ENCODE results near the gene HS3ST3A1. TPM values are rescaled to one million over a fixed set of nuclear protein-coding genes. Genes with fewer than 3 reads are reported as not detected.

HS3ST3A1 gene
- polyA plus RNA-seq, 6 donors from 2014 or later = 0.21 TPM; not detected in 5

- peaks cover 0 to 4% (median 0%) of the 10 kb centered on the region in 7 donors for H3K9me3 Mint-ChIP-seq
- no peaks in the 10 kb centered on the region for H3K4me1 Mint-ChIP-seq
- DNase-seq (no peak), ATAC-seq (ENCODE audit: low read depth in 2 of 2) (no peak)
- no peak overlapping the region for H3K27ac Mint-ChIP-seq
- peak overlapping the region in 1 of 8 donors; percentile 24 for H3K4me3 Mint-ChIP-seq
- H3K36me3 Mint-ChIP-seq = no peaks in the 10 kb centered on the region
- peaks cover 12 to 45% (median 41%) of the 10 kb centered on the region in 3 donors for H3K27me3 Mint-ChIP-seq
Measured at GRCh38 chr17:13626703-13627102, 25.0 kb upstream of the HS3ST3A1 start.

- no peak for DNase-seq
- no peaks in the 10 kb centered on the region for H3K4me1 Mint-ChIP-seq
- H3K27me3 Mint-ChIP-seq = peaks cover 28 to 50% (median 34%) of the 10 kb centered on the region in 3 donors
- H3K9me3 Mint-ChIP-seq = peaks cover 0 to 23% (median 4%) of the 10 kb centered on the region in 7 donors
- no peak for ATAC-seq (ENCODE audit: low read depth in 2 of 2)
- H3K36me3 Mint-ChIP-seq = no peaks in the 10 kb centered on the region
- H3K27ac Mint-ChIP-seq = no peak overlapping the region
- no peak overlapping the region for H3K4me3 Mint-ChIP-seq
Measured at GRCh38 chr17:13619462-13619861, 17.7 kb upstream of the HS3ST3A1 start.

- no peak overlapping the region for H3K4me3 Mint-ChIP-seq
- ATAC-seq (ENCODE audit: low read depth in 2 of 2) (no peak), DNase-seq (no peak)
- no peak overlapping the region for H3K27ac Mint-ChIP-seq
- H3K36me3 Mint-ChIP-seq = peaks cover 0 to 7% of the 10 kb centered on the region in 2 donors
- peaks cover 33 to 37% (median 33%) of the 10 kb centered on the region in 3 donors for H3K27me3 Mint-ChIP-seq
- H3K4me1 Mint-ChIP-seq = no peaks in the 10 kb centered on the region
- peaks cover 2 to 38% (median 12%) of the 10 kb centered on the region in 7 donors for H3K9me3 Mint-ChIP-seq
Measured at GRCh38 chr17:13616031-13616430, 14.3 kb upstream of the HS3ST3A1 start.

GRCh38 chr17:13609941-13610340, 8.2 kb upstream of the HS3ST3A1 start:
- peaks cover 2 to 20% (median 7%) of the 10 kb centered on the region in 7 donors for H3K9me3 Mint-ChIP-seq
- H3K4me1 Mint-ChIP-seq = no peaks in the 10 kb centered on the region
- H3K27me3 Mint-ChIP-seq = peaks cover 27 to 58% (median 37%) of the 10 kb centered on the region in 3 donors
- no peak overlapping the region for H3K27ac Mint-ChIP-seq
- no peak for DNase-seq
- no peak for ATAC-seq (ENCODE audit: low read depth in 2 of 2)
- H3K36me3 Mint-ChIP-seq = peaks cover 0 to 12% of the 10 kb centered on the region in 2 donors
- H3K4me3 Mint-ChIP-seq = no peak overlapping the region

- DNase-seq (no peak), ATAC-seq (ENCODE audit: low read depth in 2 of 2) (no peak)
- Mint-ChIP-seq H3K4me1 (peaks cover 7 to 10% (median 9%) of the 10 kb centered on the region in 3 donors), H3K4me3 (peak overlapping the region in 3 of 8 donors; percentile 37 to 75 (median 52)), H3K27ac (no peak overlapping the region), H3K9me3 (no peaks in the 10 kb centered on the region), H3K36me3 (peaks cover 4 to 10% of the 10 kb centered on the region in 2 donors), H3K27me3 (peaks cover 55 to 79% (median 68%) of the 10 kb centered on the region in 3 donors)
Measured at GRCh38 chr17:13601322-13601775, 380 bp downstream of the HS3ST3A1 start.

GRCh38 chr17:13600475-13601321, 1.0 kb downstream of the HS3ST3A1 start:
- no peaks in the 10 kb centered on the region for H3K9me3 Mint-ChIP-seq
- ATAC-seq (ENCODE audit: low read depth in 2 of 2) = no peak
- no peak for DNase-seq
- H3K27me3 Mint-ChIP-seq = peaks cover 54 to 80% (median 70%) of the 10 kb centered on the region in 3 donors
- H3K4me1 Mint-ChIP-seq = peaks cover 7 to 10% (median 9%) of the 10 kb centered on the region in 3 donors
- peak overlapping the region in 3 of 8 donors; percentile 4 to 39 (median 16) for H3K4me3 Mint-ChIP-seq
- no peak overlapping the region for H3K27ac Mint-ChIP-seq
- peaks cover 4 to 10% of the 10 kb centered on the region in 2 donors for H3K36me3 Mint-ChIP-seq

- DNase-seq (no peak), ATAC-seq (ENCODE audit: low read depth in 2 of 2) (no peak)
- Mint-ChIP-seq H3K36me3 (peaks cover 4 to 10% of the 10 kb centered on the region in 2 donors), H3K9me3 (no peaks in the 10 kb centered on the region), H3K4me1 (peaks cover 7 to 13% (median 10%) of the 10 kb centered on the region in 3 donors), H3K4me3 (peak overlapping the region in 3 of 8 donors; percentile 4 to 54 (median 39)), H3K27me3 (peaks cover 52 to 80% (median 70%) of the 10 kb centered on the region in 3 donors), H3K27ac (no peak overlapping the region)
Measured at GRCh38 chr17:13599864-13600263, 1.9 kb downstream of the HS3ST3A1 start.

GRCh38 chr17:13599168-13599577, 2.6 kb downstream of the HS3ST3A1 start:
- ATAC-seq (ENCODE audit: low read depth in 2 of 2) (no peak), DNase-seq (no peak)
- peaks cover 4 to 10% of the 10 kb centered on the region in 2 donors for H3K36me3 Mint-ChIP-seq
- H3K9me3 Mint-ChIP-seq = no peaks in the 10 kb centered on the region
- H3K4me1 Mint-ChIP-seq = peaks cover 7 to 15% (median 12%) of the 10 kb centered on the region in 3 donors
- H3K27me3 Mint-ChIP-seq = peaks cover 48 to 76% (median 66%) of the 10 kb centered on the region in 3 donors
- no peak overlapping the region for H3K27ac Mint-ChIP-seq
- H3K4me3 Mint-ChIP-seq = no peak overlapping the region

GRCh38 chr17:13598353-13599167, 3.2 kb downstream of the HS3ST3A1 start:
- no peak for ATAC-seq (ENCODE audit: low read depth in 2 of 2)
- H3K27me3 Mint-ChIP-seq = peaks cover 44 to 69% (median 62%) of the 10 kb centered on the region in 3 donors

GRCh38 chr17:13597723-13598347, 3.9 kb downstream of the HS3ST3A1 start:
- no peaks in the 10 kb centered on the region for H3K9me3 Mint-ChIP-seq
- no peak overlapping the region for H3K27ac Mint-ChIP-seq
- H3K4me1 Mint-ChIP-seq = peaks cover 7 to 14% (median 12%) of the 10 kb centered on the region in 3 donors
- peaks cover 41 to 67% (median 55%) of the 10 kb centered on the region in 3 donors for H3K27me3 Mint-ChIP-seq
- DNase-seq (no peak), ATAC-seq (ENCODE audit: low read depth in 2 of 2) (no peak)
- H3K4me3 Mint-ChIP-seq = no peak overlapping the region
- peaks cover 4 to 9% of the 10 kb centered on the region in 2 donors for H3K36me3 Mint-ChIP-seq

More at GRCh38 chr17:13598353-13599167, 3.2 kb downstream of the HS3ST3A1 start:
- no peak for DNase-seq
- no peaks in the 10 kb centered on the region for H3K9me3 Mint-ChIP-seq
- H3K27ac Mint-ChIP-seq = no peak overlapping the region
- H3K36me3 Mint-ChIP-seq = peaks cover 4 to 10% of the 10 kb centered on the region in 2 donors
- peaks cover 7 to 15% (median 12%) of the 10 kb centered on the region in 3 donors for H3K4me1 Mint-ChIP-seq
- no peak overlapping the region for H3K4me3 Mint-ChIP-seq

GRCh38 chr17:13596241-13596923, 5.3 kb downstream of the HS3ST3A1 start:
- H3K36me3 Mint-ChIP-seq = peaks cover 0 to 4% of the 10 kb centered on the region in 2 donors
- peak overlapping the region in 1 of 6 donors; percentile 80 for H3K27ac Mint-ChIP-seq
- peaks cover 33 to 52% (median 44%) of the 10 kb centered on the region in 3 donors for H3K27me3 Mint-ChIP-seq
- H3K4me1 Mint-ChIP-seq = peaks cover 3 to 5% (median 3%) of the 10 kb centered on the region in 3 donors
- no peak overlapping the region for H3K4me3 Mint-ChIP-seq
- no peaks in the 10 kb centered on the region for H3K9me3 Mint-ChIP-seq
- no peak for DNase-seq
- ATAC-seq (ENCODE audit: low read depth in 2 of 2) = no peak

GRCh38 chr17:13595599-13595899, 6.2 kb downstream of the HS3ST3A1 start:
- Mint-ChIP-seq H3K36me3 (peaks cover 0 to 4% of the 10 kb centered on the region in 2 donors), H3K4me1 (peaks cover 3 to 5% (median 3%) of the 10 kb centered on the region in 3 donors), H3K9me3 (no peaks in the 10 kb centered on the region), H3K4me3 (no peak overlapping the region), H3K27ac (no peak overlapping the region), H3K27me3 (peaks cover 33 to 54% (median 44%) of the 10 kb centered on the region in 3 donors)
- ATAC-seq (ENCODE audit: low read depth in 2 of 2) = no peak
- no peak for DNase-seq
